Endothelial cell of umbilical vein (primary cell): ENCODE measurements around the gene RAPGEF6.

Experiments used
- CTCF ChIP-seq, 2 donors: IDR thresholded peaks; 1 replicate in 1 of 2; 2 replicates in 1 of 2; pipeline ENCODE4 v1.5.1; 2011; ENCODE audit warnings: low read length in 2 of 2, mild to moderate bottlenecking in 2 of 2, moderate library complexity in 2 of 2, control low read depth in 1 of 2, inconsistent platforms in 1 of 2, low read depth in 1 of 2; ENCODE audit not compliant: insufficient read depth in 1 of 2; ENCODE audit errors: extremely low read depth in 1 of 2
- EZH2 ChIP-seq: IDR thresholded peaks from 2 replicates; pipeline ENCODE4 v1.6.1; 2012; ENCODE audit warnings: borderline replicate concordance, low read depth, mild to moderate bottlenecking, moderate library complexity, low read length, inconsistent platforms; ENCODE audit not compliant: severe bottlenecking
- JUN ChIP-seq: IDR thresholded peaks from 2 replicates; pipeline ENCODE4 v1.6.1; 2011; ENCODE audit warnings: borderline replicate concordance, low read depth; ENCODE audit not compliant: insufficient read length, insufficient read depth
- MAX ChIP-seq: IDR thresholded peaks from 2 replicates; pipeline ENCODE4 v1.6.1; 2011; ENCODE audit not compliant: insufficient read depth, insufficient read length
- MYC ChIP-seq: IDR thresholded peaks from one replicate; pipeline ENCODE4 v1.6.1; 2011; ENCODE audit warnings: mild to moderate bottlenecking, low read depth, low read length
- POLR2A ChIP-seq: IDR thresholded peaks from 2 replicates; pipeline ENCODE4 v1.6.1; 2012; ENCODE audit warnings: low read depth, mild to moderate bottlenecking, control low read depth, low read length
- POLR2AphosphoS5 ChIP-seq: IDR thresholded peaks from 2 replicates; pipeline ENCODE4 v1.6.1; 2012; ENCODE audit warnings: low read depth, mild to moderate bottlenecking, control low read depth, low read length, moderate library complexity; ENCODE audit not compliant: insufficient read depth

GRCh38 chr5:131379723-131380122 is 255.3 kb downstream of the RAPGEF6 start:
- TF ChIP-seq CTCF (IDR thresholded peaks at IDR 0.05; ENCODE audit: extremely low read depth in 1 of 2, insufficient read depth in 1 of 2, low read depth in 1 of 2, low read length in 2 of 2) (no peak), POLR2AphosphoS5 (peak; percentile 19), POLR2A (no peak), EZH2 (no peak), MYC (no peak), MAX (no peak), JUN (peak; percentile 78)
